Left lobe of liver (tissue), 2 donors: Measurements from ENCODE around the gene KIAA1586. TPM values are rescaled to one million over a fixed set of nuclear protein-coding genes. Genes with fewer than 3 reads are reported as not detected.
A peak's percentile ranks its signal among the peaks of the same experiment; 100 is the strongest.
"Not testable (repeated sequence)": the region's sequence is repeated elsewhere in the genome, so short reads cannot be mapped to it uniquely, and the experiment has no call there.

Experiments used
- ATAC-seq: fragments of 200-7000 bp; cut with Tn5 transposase; one replicate; pipeline ENCODE4 v1.9.1; 2020; ENCODE audit warnings: mild to moderate bottlenecking, moderate library complexity
- DNase-seq: peaks from one replicate; pipeline ENCODE4 v3.0.0-alpha.2; 2020; ENCODE audit warnings: low spot score
- total RNA-seq: library from RNA; stranded (reverse); gene quantifications from one replicate; pipeline ENCODE4 v1.2.1, GENCODE V29; 2021
- donor health status: DM: no; HTN: no; CAD: no; lungs with moderate emphysema.
- donor health status: DM: no; HTN: yes; CAD: no.

KIAA1586 gene, protein sequence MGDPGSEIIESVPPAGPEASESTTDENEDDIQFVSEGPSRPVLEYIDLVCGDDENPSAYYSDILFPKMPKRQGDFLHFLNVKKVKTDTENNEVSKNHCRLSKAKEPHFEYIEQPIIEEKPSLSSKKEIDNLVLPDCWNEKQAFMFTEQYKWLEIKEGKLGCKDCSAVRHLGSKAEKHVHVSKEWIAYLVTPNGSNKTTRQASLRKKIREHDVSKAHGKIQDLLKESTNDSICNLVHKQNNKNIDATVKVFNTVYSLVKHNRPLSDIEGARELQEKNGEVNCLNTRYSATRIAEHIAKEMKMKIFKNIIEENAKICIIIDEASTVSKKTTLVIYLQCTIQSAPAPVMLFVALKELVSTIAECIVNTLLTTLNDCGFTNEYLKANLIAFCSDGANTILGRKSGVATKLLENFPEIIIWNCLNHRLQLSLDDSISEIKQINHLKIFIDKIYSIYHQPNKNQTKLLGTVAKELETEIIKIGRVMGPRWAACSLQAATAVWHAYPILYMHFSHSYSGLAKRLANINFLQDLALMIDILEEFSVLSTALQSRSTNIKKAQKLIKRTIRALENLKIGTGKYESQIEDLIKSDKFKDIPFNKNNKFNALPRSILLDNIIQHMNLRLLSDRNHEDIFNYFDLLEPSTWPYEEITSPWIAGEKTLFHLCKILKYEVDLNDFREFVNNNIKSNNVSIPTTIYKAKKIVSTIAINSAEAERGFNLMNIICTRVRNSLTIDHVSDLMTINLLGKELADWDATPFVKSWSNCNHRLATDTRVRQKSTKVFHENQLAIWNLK
- 4.9 TPM for total RNA-seq

DNA sequence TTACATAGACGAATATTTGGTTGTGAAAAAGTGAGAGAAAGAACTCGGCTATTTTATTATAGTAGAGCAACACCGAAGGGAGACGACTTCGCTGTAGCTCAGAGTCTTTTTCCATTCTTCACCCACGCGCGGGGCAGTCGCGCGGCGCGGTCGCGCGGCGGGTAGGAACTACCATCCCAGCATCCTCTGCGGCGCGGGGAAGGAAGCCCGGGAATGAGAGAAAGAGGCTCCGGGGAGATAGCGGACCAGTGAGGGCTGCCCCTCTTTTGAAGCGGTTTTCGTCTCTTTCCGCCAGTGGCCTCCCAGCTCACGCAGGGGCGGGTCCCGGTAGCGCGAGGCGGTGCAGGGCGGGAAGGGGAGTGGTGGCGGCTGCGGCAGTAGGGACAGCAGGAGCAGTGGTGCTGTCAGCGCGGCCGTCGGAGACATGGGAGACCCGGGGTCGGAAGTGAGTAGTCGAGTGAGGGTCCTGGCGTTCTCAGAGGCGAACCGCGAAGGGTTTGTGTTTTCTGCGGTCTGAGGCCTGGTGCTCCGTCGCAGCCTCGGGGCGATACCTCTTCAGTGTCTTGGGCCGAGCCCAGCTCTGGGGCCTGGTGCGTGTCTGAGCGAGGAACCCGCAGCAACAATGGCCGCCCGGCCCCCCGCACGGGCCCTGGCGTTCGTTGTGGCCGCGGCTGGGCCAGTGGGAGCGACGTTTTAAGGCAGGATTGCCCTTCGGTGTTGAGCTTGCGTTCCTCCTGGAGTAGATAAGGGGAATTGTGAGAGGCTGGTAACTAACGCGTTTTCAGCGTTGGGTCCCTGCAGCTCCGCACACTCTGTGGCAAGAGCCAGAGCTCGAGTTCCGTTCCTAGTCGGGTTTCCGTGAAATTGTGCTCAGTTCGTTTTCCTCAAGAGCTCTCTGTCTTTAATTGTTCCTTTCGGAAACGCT is at the start of gene KIAA1586:
TSS of gene KIAA1586 (plus strand) at position 362 of the 925 bp plus-strand sequence. CDS start at position 425, 63 bp downstream.
- ATAC-seq = peak; percentile 99
- peak; percentile 96 for DNase-seq

DNA sequence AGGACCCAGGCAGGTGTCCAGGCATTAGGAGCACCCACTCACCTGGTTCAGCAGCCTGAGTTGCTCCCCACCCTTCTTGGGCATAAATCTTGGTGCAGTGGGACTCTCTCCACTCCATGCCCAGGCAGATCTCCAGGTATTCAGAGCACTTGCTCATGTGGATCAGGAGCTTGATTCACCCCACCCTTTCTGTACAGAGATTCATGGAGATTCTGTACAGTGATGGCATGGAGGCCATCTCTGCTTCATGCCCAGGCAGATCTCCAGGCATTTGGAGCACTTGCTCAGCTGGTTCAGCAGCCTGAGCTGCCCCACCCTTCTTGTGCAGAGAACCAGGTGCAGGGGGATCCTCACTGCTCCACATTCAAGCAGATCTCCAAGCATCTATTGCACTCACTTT is 47.4 kb upstream of the KIAA1586 start:
- no peak for ATAC-seq
- DNase-seq = no peak

DNA sequence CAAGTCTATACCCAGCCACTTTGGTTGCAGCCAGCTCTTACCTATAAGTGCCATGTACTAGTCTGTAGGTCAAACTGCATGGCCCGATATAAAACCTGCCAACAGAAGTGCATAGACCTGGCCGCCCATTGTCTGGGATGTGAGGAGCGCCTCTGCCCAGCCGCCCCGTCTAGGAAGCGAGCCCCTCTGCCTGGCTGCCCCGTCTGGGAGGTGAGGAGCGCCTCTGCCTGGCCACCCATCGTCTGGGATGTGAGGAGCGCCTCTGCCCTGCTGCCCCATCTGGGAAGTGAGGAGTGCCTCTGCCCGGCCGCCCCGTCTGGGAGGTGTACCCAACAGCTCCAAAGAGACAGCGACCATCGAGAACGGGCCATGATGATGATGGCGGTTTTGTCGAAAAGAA is 46.7 kb upstream of the KIAA1586 start:
- ATAC-seq, DNase-seq: not testable (repeated sequence)

DNA sequence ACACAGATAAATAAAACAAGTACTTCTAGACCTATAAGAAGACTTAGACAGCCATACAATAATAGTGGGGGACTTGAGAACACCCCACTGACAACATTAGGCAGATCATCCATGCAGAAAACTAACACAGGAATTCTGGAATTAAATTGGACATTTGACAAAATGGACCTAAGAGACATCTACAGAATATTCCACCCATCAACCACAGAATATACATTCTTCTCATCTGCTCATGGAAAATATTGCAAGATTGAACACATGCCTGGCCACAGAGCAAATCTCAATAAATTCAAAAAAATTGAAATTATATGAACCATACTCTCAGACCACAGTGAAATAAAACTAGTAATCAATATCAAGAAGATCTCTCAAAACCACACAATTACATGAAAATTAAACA is 44.3 kb upstream of the KIAA1586 start:
- DNase-seq (no peak), ATAC-seq (no peak)

GRCh38 chr6:57004292-57004691 is 42.2 kb upstream of the KIAA1586 start:
- no peak for ATAC-seq
- no peak for DNase-seq

DNA sequence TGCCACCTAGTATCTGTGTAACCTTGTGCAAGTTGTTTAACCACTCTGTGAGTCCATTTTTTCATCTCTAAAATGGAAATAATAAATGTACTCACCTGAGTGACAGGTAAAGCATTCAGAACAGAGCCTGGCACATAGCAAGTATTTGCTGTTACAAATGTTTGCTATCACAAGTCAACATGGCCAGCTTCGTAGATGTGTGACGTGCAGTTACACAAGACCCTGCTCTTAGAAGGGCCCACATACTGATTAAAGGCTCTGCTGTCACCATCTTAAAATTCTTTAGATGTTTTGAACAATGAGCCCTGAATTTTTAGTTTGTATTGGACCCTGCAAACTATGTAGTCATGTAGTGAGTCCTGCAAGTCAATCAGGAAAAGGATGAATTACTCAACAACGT is 40.4 kb upstream of the KIAA1586 start:
- DNase-seq (no peak), ATAC-seq (no peak)

DNA sequence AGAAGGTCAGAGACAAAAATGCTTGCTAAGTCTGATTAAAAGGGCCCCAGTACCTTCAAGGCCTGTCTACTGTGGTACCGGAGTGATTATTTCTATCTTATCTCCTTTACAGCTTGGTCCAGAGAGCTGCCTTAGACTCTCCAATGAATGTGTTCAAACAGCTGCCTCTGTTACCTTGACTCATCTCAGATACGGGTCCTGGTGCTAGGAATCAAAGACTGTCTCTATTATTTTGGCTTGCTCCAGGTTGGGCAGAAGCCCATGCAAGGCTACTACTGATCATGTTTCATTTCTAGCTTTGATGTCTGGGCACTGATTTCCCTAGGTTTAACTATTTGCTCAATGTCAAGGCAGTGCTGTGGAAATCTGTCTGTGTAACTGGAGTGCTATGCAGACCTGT is 38.4 kb upstream of the KIAA1586 start:
- ATAC-seq, DNase-seq: not testable (repeated sequence)

GRCh38 chr6:57013521-57013926 is 33.0 kb upstream of the KIAA1586 start:
- no peak for ATAC-seq
- no peak for DNase-seq

- ATAC-seq = no peak
These were observed 29.4 kb upstream of the KIAA1586 start for GRCh38 chr6:57017069-57017468.

GRCh38 chr6:57017841-57018240 is 28.7 kb upstream of the KIAA1586 start:
- no peak for ATAC-seq
- DNase-seq = no peak

More at GRCh38 chr6:57017069-57017468, 29.4 kb upstream of the KIAA1586 start:
- DNase-seq = no peak

- ATAC-seq = no peak
- no peak for DNase-seq
These were observed 27.1 kb upstream of the KIAA1586 start for GRCh38 chr6:57019434-57019833.

GRCh38 chr6:57021086-57021720 is 25.3 kb upstream of the KIAA1586 start:
- DNase-seq (no peak), ATAC-seq (peak; percentile 93)

DNA sequence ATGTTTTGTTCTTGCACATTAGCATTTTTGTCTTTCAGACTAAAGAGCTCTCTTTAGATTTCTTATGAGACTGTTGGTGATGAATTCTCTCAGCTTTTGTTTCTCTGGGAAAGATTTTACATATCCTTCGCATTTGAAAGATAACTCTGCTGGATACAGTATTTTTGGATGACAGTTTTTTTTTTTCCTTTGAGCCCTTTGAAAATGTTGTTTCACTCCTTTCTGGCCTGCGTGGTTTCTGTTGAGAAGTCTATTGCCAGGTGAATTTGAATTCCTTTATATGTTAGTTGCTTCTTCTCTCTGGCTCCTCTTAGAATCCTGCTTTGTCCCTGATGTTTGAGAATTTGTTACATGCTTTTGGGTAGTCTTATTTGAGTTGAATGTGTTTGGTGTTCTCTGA is 22.2 kb upstream of the KIAA1586 start:
- ATAC-seq (no peak), DNase-seq (no peak)

DNA sequence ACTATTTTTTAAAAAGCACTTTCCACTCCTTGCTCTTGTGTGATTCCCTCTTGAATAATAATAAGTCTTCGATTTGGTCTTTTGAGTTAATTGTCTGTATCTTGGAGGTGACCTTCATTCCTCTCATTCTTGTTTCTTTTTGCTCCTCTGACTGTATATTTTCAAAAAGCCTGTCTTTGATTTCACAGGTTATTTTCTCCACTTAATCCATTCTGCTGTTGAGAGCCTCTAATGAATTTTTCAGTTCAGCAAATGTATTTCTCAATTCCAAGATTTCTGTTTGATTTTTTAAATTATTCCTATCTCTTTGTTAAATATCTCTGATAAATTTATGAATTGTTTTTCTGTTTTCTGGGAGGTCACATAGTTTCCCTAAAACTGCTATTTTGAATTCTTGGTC is 21.7 kb upstream of the KIAA1586 start:
- DNase-seq (no peak), ATAC-seq (no peak)

- no peak for ATAC-seq
- no peak for DNase-seq
These were observed 20.5 kb upstream of the KIAA1586 start for GRCh38 chr6:57026001-57026400.

DNA sequence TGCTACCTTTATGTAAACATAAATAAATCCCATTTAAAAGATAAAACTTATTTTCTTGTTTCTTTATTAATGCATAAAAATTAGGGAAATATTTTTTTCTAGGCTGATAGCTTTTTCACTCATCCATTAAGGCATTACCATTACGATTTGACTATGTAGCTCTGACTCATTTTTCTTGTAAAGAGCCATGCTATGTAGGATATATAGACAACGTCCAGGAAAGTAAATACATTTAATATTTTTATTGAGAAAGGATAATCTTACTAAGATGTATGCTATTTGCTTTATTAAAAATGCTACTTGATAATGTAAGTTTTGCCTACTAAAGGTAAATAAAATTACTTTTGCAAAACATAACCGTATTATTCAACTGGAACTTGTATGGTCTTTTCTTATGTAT is 19.2 kb upstream of the KIAA1586 start:
- no peak for ATAC-seq
- DNase-seq = no peak

- DNase-seq (no peak), ATAC-seq (no peak)
These were observed 17.3 kb upstream of the KIAA1586 start for GRCh38 chr6:57029213-57029612.

- DNase-seq = no peak
- no peak for ATAC-seq
These were observed 13.3 kb upstream of the KIAA1586 start for GRCh38 chr6:57033228-57033627.

DNA sequence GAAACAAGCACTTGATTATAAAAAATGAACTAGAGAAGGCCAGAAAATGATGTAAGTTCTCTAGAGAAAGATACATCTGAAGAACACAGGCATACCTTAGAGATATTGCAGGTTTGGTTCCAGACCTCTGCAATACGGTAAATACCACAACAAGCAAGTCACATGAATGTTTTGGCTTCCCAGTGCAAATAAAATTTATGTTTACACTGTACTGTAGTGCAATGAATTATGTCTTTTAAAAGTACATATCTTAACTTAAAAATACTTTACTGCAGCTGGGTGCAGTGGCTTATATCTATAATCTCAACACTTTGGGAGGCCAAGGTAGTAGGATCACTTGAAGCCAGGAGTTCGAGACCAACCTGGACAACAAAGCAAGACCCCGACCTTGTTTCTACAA is 10.9 kb upstream of the KIAA1586 start:
- DNase-seq = no peak

GRCh38 chr6:57038906-57039305 is 7.6 kb upstream of the KIAA1586 start:
- ATAC-seq (no peak), DNase-seq (no peak)

More for the DNA sequence above, 10.9 kb upstream of the KIAA1586 start:
- ATAC-seq = no peak
